OCI-LY1 (cell line): ENCODE results near the gene TRIP13.

Experiments used
- H2AFZ ChIP-seq: fragments of 200-600 bp; sonication (generic), shearing (Covaris generic); 2 replicates; pipeline ENCODE4 v1.6.0; 2014; ENCODE audit warnings: antibody characterized with exemption, mild to moderate bottlenecking, low read length
- H3F3A ChIP-seq: fragments of 200-600 bp; sonication (generic), shearing (Covaris generic); 2 replicates; pipeline ENCODE4 v1.6.0; 2014; ENCODE audit warnings: mild to moderate bottlenecking, antibody characterized with exemption, low read length, moderate library complexity; ENCODE audit not compliant: insufficient read depth
- H3K27ac ChIP-seq: fragments of 200-600 bp; sonication (generic); 2 replicates; pipeline ENCODE4 v1.5.1; 2014; ENCODE audit warnings: low read length, mixed run types, mild to moderate bottlenecking, low read depth; ENCODE audit not compliant: poor library complexity, severe bottlenecking
- H3K27me3 ChIP-seq: fragments of 200-600 bp; sonication (generic); 2 replicates; pipeline ENCODE4 v1.6.0; 2014; ENCODE audit warnings: antibody characterized with exemption, mild to moderate bottlenecking, low read length, moderate library complexity; ENCODE audit not compliant: insufficient read depth
- H3K36me3 ChIP-seq: fragments of 200-600 bp; sonication (generic); 2 replicates; pipeline ENCODE4 v1.6.1; 2014; ENCODE audit warnings: mild to moderate bottlenecking, antibody characterized with exemption, low read length, moderate library complexity, mixed read lengths; ENCODE audit not compliant: insufficient read depth
- H3K4me1 ChIP-seq: fragments of 200-600 bp; sonication (generic); 2 replicates; pipeline ENCODE4 v1.5.1; 2014; ENCODE audit warnings: mild to moderate bottlenecking, low read length, moderate library complexity; ENCODE audit not compliant: insufficient read depth, severe bottlenecking
- H3K4me2 ChIP-seq: fragments of 200-600 bp; sonication (generic), shearing (Covaris generic); 2 replicates; pipeline ENCODE4 v1.6.1; 2014; ENCODE audit warnings: low read length
- H3K4me3 ChIP-seq: fragments of 200-600 bp; sonication (generic); 2 replicates; pipeline ENCODE4 v1.5.1; 2014; ENCODE audit warnings: low read length, low read depth, mild to moderate bottlenecking, mixed read lengths; ENCODE audit not compliant: poor library complexity, severe bottlenecking
- H3K79me2 ChIP-seq: fragments of 200-600 bp; shearing (Covaris generic); 2 replicates; pipeline ENCODE4 v1.6.1; 2016; ENCODE audit warnings: mixed run types, low read length, mixed read lengths; ENCODE audit not compliant: insufficient read depth
- H3K9ac ChIP-seq: fragments of 200-600 bp; sonication (generic), shearing (Covaris generic); 2 replicates; pipeline ENCODE4 v1.6.1; 2014; ENCODE audit warnings: mild to moderate bottlenecking, low read length, mixed read lengths
- H3K9me2 ChIP-seq: fragments of 200-600 bp; sonication (generic), shearing (Covaris generic); 2 replicates; pipeline ENCODE4 v1.6.1; 2014; ENCODE audit warnings: low read depth, mild to moderate bottlenecking, low read length, mixed read lengths
- H3K9me3 ChIP-seq: fragments of 200-600 bp; shearing (Covaris generic); 2 replicates; pipeline ENCODE4 v1.6.1; 2014; ENCODE audit warnings: low read length, mixed read lengths
- H4K20me1 ChIP-seq: fragments of 200-600 bp; sonication (generic), shearing (Covaris generic); 2 replicates; pipeline ENCODE4 v1.6.0; 2016; ENCODE audit warnings: mild to moderate bottlenecking, low read length; ENCODE audit not compliant: insufficient read depth
- CTCF ChIP-seq: fragments of 200-600 bp; sonication (generic), shearing (Covaris generic); IDR thresholded peaks from 2 replicates; pipeline ENCODE4 v1.5.1; 2017; ENCODE audit warnings: mild to moderate bottlenecking, antibody characterized with exemption, low read length, moderate library complexity, mixed read lengths
- EZH2 ChIP-seq: fragments of 200-600 bp; sonication (generic), shearing (Covaris generic); IDR thresholded peaks from 2 replicates; pipeline ENCODE4 v1.8.0; 2017; ENCODE audit warnings: borderline replicate concordance, mixed run types, mild to moderate bottlenecking, antibody characterized with exemption, low read length, moderate library complexity, mixed read lengths

The TRIP13 gene

GRCh38 chr5:962386-962785, 69.7 kb downstream of the TRIP13 start:
- Histone ChIP-seq H3K79me2 (no peaks in the 10 kb centered on the region), H3K4me1 (peaks cover 19% of the 10 kb centered on the region), H3K9ac (no peak overlapping the region), H2AFZ (no peak overlapping the region), H3K9me3 (no peaks in the 10 kb centered on the region), H4K20me1 (no peaks in the 10 kb centered on the region), H3K36me3 (no peaks in the 10 kb centered on the region), H3F3A (no peaks in the 10 kb centered on the region), H3K4me3 (no peak overlapping the region), H3K27me3 (no peaks in the 10 kb centered on the region), H3K4me2 (no peak overlapping the region), H3K27ac (no peak overlapping the region), H3K9me2 (no peaks in the 10 kb centered on the region)
- TF ChIP-seq CTCF: no peak
- no peak for TF ChIP-seq EZH2

GRCh38 chr5:962801-963200, 70.1 kb downstream of the TRIP13 start:
- no peaks in the 10 kb centered on the region for H3F3A ChIP-seq
- no peak overlapping the region for H2AFZ ChIP-seq
- no peak overlapping the region for H3K4me2 ChIP-seq
- no peaks in the 10 kb centered on the region for H3K27me3 ChIP-seq
- no peaks in the 10 kb centered on the region for H3K9me3 ChIP-seq
- no peaks in the 10 kb centered on the region for H3K79me2 ChIP-seq
- no peaks in the 10 kb centered on the region for H4K20me1 ChIP-seq
- H3K27ac ChIP-seq: no peak overlapping the region
- H3K9ac ChIP-seq: no peak overlapping the region
- no peak overlapping the region for H3K4me3 ChIP-seq
- H3K4me1 ChIP-seq: peaks cover 19% of the 10 kb centered on the region
- no peaks in the 10 kb centered on the region for H3K9me2 ChIP-seq
- no peaks in the 10 kb centered on the region for H3K36me3 ChIP-seq
- TF ChIP-seq CTCF (no peak), EZH2 (no peak)

- H3K4me2 ChIP-seq: no peak overlapping the region
- no peak overlapping the region for H3K4me3 ChIP-seq
- H3K4me1 ChIP-seq: peaks cover 19% of the 10 kb centered on the region
- no peaks in the 10 kb centered on the region for H3K27me3 ChIP-seq
- H3K9me3 ChIP-seq: no peaks in the 10 kb centered on the region
- H3K36me3 ChIP-seq: no peaks in the 10 kb centered on the region
- H3K79me2 ChIP-seq: no peaks in the 10 kb centered on the region
- no peaks in the 10 kb centered on the region for H3F3A ChIP-seq
- no peak overlapping the region; the same call in 1 of the 2 replicates for H3K9ac ChIP-seq
- peak overlapping the region; percentile 73 for H3K27ac ChIP-seq
- no peaks in the 10 kb centered on the region for H4K20me1 ChIP-seq
- TF ChIP-seq EZH2 (no peak), CTCF (no peak)
- H2AFZ ChIP-seq: no peak overlapping the region
- H3K9me2 ChIP-seq: no peaks in the 10 kb centered on the region
These were observed 70.6 kb downstream of the TRIP13 start for GRCh38 chr5:963310-963672.
